Endometrial microvascular endothelial cells (primary cell): ENCODE results near the gene SSNA1. TPM values are rescaled to one million over a fixed set of nuclear protein-coding genes. Genes with fewer than 3 reads are reported as not detected.

Experiments used
- in situ Hi-C: cut with HindIII; loops from 2 replicates; pipeline ENCODE4 v1.10.0; 2017; ENCODE audit warnings: low sequenced_read_pairs, low pct_unique_long_range_greater_than_20kb; ENCODE audit errors: inconsistent ontology term
- total RNA-seq: library from RNA; depleted of rRNA; stranded (reverse); fragments of >200 nt; gene quantifications from one replicate; pipeline ENCODE4 v1.2.3, GENCODE V29; 2015; ENCODE audit errors: inconsistent ontology term

The SSNA1 gene
- total RNA-seq, 1 donor from 2014 or later, result 117 TPM

DNA sequence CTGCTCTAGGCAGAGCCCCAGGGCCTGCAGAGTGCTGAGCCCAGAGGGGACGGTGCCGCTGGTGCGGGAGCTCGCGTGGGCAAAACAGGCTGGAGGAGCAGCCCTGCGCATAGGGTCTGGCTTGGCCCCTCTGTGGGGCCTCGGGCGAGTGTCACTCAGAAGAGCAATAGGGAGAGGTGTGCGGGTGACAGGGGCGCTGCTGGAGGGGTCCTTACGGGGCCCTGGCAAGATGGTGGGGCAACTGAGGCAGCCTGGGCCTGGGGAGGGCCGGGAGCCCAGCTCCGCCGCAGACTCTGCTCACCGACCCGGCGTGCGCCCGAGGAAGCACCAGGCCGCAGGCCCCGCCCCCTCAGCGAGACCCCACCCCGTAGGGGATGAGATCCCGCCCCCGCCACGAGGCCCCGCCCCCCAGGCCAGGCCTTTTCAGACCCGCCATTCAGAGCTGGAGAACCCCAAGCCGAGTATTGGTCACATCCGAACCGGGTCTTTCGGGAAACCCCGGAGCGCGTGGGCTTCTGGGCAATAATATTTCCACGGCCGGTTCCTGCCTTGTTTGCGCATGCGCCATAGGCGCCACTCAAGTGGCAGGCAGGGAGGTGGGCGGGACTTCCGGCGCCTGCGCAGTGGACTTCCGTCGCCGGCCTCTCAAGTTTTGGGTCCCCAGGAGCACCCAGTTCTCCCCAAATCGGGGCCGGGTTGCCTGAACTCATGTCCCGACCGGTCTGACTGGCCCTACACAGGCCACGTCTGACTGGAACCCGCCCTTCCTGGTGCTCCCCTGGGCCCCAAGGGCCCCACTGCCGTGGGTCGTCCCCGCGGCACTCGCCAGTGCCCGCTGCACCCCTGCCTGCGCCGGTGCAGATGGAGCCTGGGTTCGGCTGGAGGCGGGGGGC is 34.8 kb downstream of the SSNA1 start:
- in situ Hi-C loops, result no loop called here

DNA sequence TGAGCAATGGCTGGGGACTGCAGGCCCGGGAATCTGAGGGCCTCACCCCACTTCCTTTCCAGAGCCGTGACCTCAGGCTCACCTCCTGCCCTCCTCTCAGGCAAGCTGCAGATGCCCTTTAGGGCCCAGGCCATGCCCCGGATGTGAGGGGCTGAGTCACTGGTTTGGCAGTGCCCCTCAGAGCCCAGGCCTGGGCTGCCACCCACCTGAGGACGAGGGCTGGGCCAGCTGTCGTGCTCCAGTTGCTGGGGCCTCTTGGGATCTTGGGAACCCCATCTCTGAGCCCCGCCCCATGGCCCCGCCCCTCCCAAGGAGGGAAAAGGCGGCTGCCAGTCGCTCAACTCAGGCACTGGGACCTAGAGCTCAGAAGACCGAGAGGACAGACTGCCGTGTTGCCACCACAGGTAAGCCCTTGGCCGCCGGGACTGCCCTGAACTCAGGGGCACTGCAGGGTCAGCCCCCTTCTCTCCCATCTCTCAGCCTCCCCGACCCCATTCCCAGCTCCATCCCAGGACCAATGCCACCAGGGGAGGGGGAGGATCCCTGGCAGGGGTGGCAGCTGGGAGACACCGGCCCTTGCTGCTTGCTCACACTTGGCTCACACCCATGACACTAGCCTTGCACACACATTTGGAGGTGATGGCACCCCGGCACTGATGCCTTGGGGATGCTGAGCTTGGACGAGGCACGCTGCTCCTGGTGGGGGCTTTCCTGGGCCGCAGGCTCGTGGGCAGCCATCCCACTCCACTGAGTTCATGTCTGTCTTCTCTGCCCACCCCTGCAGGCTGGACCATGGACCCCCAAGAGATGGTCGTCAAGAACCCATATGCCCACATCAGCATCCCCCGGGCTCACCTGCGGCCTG is 36.6 kb downstream of the SSNA1 start, which contains the start of gene CYSRT1:
CYSRT1 (plus strand) TSS at position 345 of the 865 bp plus-strand sequence; CDS start at position 793, 448 bp downstream.
- in situ Hi-C loops, result no loop called here

DNA sequence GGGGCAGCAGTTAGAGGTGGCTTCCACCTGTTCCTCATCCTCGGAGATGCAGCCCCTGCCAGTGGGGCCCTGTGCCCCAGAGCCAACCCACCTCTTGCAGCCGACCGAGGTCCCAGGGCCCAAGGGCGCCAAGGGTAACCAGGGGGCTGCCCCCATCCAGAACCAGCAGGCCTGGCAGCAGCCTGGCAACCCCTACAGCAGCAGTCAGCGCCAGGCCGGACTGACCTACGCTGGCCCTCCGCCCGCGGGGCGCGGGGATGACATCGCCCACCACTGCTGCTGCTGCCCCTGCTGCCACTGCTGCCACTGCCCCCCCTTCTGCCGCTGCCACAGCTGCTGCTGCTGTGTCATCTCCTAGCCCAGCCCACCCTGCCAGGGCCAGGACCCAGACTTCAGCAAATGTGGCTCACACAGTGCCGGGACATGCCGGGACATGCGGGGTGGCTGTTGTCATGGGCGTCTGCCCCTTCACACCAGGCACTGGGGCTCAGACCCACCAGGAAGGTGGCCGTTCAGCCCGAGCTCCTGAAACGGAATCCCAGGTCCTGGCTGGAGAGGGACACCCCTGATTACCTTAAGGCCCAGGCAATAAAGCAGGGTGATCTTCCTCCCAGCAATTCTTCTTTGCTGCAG is 37.3 kb downstream of the SSNA1 start:
- in situ Hi-C loops, result no loop called here

DNA sequence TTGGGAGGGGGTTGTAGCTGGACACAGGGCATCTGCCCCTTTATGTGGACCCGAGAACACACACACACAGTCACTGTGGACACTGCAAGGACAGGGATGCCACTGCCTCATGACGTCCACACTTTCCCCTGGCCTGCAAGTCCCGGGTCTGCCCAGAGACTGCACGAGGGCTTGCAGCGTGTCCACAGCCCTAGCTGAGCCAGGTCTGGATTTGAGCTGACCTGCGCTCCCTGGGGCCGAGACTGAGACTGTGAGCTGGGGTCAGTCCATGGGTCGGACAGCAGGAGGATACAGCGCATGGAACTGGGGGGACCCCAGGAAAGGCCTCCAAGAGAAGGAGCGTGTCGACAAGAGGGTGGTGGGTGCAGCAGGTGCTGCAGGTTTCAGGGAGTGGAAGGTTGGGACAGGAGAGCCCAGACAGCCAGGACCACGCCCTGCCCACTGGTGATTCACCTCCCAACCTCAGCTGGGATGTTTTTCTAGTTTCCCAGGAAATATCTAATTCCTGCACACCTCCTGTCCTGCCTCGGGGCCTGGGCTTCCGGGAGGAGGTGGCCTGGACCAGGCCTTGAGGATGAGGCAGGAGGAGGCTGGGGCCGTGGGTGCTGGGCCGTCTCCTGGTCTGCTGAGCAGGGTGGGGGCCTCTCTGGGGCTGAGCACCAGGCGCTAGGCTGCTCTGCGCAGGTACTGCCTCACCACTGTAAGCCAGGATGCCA is 38.0 kb downstream of the SSNA1 start:
- in situ Hi-C loops, result no loop called here

DNA sequence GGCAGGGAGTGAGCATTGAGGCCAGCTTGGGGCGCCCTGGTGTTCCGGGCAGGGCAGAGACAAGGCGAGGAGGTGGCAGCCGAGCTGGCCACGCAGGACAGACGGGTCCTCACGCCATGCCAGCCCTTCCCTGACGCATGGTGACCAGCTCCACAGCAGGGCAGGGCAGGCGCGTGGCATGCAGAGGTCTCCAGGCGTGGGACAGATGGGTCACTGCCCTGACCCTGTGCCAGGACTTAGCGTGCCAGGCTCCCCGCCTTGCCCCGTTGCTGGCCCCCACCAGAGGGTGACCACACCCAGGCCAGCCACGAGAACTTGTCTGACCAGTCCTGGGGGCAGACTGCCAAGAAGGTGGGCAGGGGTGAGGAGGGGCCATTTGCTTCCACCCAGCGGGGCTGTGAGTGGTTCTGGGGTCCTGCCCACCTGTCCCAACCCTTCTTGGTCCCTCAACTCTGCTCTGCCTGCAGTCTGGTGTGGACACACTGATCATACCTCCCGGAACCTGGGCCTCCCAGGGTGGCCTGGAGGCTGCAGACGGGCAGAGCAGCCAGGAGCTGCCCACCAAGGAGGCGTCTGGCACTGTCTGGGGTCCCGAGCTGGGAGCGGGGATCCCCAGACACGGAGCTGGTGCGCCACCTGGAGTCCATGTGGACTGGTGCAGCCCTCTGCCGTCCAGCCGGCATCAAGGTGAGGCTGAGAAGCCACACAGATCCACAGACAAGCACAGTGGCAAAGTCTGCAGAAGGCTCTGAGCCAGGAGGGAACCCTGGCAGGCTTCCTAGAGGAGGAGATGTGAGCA is 38.8 kb downstream of the SSNA1 start, which contains the start of gene RNF224:
RNF224 (plus strand) TSS at position 449 of the 799 bp plus-strand sequence. CDS start 834 bp downstream, outside the sequence.
- in situ Hi-C loops, result no loop called here

DNA sequence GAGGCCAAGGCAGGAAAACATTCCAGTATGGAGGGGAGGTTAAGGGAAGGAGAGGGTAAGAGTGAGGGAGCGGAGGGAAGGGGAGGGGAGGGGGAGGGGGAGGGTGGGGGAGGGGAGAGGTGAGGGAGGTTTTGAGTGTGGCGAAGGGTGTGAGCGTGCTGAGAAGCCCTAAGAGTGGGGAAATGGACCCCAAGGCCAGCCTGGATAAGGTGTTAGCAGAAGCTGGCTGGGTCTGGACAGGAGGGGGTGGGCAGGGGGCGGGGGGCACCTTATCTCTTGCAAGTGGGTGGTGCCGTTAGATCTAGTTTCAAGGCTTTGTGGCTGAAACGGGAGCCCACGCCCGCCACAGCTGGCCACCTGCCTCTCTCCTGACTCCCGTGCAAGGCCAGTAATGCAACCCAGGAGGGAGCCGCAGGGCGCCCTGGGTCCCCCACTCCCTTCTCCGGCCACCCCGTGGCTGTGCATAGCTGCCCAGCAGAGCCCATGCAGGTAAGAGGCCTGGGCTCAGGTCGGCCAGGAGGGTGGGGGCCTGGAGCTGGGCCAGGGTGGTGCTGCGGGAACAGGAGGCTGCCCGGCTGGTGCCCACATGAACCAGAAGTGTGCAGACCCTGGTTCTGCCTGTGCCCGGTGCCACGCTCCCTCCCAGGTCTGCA is 39.5 kb downstream of the SSNA1 start:
- in situ Hi-C loops, result no loop called here

DNA sequence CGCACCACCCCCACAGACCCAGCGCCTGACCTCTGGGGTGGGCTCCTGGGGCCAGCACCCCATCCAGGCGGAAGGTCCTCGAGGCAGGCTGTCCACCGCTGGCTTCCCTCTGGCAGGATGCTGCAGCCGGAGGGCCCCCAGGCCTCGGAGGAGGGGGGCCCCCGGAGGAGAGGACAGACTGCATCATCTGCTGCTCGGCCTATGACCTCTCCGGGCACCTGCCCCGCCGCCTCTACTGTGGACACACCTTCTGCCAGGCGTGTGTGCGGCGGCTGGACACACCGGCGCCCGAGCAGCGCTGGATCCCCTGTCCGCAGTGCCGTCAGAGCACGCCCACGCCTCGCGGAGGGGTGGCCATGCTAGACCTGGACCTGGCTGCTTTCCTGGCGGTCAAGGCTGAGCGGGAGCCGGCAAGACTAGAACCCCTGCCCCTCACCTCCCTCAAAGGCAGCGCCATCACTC is 40.1 kb downstream of the SSNA1 start:
- in situ Hi-C loops, result no loop called here

DNA sequence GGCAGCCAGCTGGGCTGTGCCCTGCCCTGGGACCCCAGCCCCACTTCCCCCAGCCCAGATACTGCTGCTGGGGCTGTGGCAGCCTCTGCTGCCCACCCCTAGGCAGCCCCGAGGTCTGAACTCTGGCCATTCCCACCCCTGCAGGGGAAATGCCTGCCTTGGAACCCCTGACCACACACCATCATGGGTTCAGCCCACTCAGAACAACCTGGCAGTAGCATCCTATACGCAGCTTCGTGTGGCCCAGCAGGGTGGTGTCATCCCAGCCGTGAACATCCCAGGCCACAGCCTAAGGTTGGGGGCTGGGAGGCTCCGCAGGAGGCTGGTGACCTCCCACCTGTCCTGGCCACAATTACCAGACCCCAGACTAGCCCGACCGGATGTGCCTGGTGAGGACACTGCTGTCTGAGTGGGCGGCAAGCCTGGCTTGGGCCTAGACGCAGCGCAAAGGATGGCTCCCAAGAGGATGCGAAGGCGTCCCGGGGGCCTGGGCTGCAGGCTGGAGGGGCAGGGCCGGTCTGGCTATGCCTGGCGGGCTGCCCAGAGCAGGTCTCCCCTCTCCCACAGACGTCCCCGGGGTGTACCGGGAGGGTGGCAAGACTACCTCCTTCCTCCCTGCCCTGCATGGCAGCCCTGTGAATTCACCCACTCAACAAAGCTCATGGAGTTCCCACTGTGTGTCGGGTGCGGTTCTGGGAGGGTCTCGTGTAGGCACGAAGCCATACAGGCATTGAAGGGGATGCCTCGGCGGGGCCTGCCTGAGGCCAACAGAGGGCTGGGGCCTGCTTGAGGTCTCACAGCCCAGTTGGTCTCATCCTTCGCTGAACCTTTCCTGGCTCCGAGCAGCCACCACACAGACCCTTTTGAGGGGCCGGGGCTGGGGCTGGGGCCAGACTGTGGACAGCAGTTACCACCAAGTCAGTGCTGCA is 40.8 kb downstream of the SSNA1 start:
- in situ Hi-C loops, result no loop called here

DNA sequence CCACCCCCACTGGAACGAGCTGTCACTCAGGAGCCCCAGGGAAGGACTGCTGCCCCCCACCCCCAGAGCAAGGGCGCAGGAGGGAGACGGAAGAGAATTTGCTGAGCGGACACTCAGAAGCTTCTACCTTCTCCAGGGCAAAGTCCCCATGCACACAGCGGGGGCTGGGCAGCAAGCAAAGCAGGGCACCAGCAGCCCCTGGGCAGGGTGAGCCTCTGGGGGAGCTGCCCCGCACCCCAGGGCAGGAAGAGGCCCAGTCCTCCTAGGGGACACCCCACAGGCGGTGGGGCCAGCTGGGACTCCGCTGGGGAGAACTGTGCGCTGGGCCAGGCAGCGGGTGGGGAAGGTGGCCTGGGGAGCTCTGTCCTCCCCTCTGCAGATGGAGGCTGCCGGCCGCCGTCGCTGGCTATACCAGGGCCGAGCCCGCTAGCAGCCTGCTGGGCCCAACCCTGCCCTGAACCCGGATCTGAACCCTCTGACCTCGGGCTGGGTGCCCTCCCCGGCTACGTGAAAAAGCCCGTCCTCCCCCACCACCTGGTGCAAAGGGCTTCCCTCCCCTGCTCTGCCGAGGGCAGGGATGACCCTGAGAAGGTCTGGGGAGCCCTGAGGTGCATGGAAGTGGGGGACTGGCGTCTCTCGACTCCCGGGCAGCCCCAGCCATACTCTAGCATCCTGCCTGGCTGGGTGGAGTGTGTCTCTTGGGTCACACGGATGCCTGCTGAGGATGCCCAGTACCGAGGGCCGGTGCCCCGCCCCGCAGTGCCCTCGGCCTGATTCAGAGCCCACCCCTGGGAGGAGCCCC is 41.6 kb downstream of the SSNA1 start:
- in situ Hi-C loops, result no loop called here

DNA sequence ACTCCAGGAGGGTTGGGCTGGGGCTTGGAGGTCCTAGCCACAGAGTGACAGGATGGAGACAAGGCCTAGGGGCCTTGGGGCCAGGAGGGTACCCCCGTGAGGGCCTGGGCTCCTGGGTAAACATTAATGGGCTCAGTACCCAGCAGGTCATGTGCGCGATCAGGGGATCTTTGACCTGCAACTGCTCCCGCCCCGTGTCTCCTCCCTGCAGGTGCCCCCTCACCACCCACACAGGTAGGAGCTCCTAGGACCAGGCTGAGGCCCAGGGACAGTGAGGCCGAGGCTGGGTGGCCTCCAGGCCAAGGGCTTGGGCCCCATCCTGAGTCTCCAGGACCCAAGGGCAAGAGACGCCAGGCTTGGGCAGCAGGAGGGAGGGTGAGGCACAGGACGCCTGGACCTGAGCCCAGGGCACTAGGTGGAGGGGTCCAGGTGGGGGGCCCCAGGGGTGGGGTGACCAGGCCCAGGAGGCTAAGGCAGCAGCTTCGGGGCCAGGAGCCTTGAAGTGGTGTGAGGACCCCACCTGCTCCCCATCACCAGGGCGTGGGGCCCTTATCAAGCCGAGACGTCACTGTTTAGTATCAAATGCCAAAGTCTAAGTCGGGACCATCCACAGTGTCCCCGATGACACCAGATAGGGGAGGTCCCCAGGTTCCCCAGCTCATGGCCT is 42.4 kb downstream of the SSNA1 start, which contains the start of gene SLC34A3:
SLC34A3 (plus strand) TSS at position 197 of the 667 bp plus-strand sequence. CDS start 802 bp downstream, outside the sequence.
- in situ Hi-C loops, result no loop called here

DNA sequence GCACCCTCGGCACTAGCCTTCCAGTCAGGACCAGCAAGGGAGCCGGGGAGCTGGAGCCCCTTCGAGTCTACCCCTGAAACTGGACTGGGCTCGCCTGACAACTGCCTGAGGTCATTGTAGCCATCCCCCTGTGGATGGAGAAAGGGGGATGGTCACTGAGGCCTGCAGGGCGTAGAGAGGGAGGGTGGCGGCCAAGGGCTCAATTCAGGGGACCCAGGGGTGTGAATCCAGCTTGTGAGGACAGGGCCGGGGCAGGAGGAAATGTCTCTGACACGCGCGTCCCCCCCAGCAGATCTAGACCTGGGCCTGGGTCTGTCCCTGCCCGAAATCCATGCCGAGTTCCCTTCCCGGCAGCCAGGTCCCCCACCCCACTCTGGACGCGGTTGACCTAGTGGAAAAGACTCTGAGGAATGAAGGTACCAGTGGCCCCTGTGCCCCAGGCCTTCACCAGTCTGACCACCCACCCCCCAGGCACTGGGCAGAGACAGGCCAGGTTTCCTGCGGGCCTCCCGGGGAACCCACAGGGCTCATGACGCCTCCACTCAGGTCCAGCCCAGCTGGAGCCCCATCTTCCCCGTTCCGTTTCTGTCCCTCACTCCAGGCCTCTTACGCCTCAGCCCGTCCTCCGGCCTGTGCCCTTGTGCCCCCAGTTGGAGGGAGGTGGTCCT is 43.0 kb downstream of the SSNA1 start:
- in situ Hi-C loops, result no loop called here

DNA sequence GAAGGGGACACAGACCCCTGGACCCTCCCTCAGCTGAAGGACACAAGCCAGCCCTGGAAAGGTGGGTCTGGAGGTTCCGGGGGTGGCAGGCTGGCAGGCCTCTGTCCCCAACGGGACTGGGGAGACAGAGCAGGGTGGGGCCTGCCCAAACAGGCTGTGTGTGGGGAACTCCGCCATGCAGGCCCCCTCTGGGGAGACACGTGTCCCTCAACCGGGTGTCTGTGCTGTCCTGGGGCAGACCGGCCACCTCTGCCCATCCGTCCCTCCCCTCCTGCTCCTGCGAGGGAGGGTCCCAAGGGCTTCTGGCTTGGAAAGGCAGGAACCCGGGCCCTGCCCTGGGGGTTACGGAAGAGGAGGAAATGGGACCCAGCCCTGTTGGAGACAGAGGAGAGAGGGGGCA is 43.6 kb downstream of the SSNA1 start:
- in situ Hi-C loops, result no loop called here

DNA sequence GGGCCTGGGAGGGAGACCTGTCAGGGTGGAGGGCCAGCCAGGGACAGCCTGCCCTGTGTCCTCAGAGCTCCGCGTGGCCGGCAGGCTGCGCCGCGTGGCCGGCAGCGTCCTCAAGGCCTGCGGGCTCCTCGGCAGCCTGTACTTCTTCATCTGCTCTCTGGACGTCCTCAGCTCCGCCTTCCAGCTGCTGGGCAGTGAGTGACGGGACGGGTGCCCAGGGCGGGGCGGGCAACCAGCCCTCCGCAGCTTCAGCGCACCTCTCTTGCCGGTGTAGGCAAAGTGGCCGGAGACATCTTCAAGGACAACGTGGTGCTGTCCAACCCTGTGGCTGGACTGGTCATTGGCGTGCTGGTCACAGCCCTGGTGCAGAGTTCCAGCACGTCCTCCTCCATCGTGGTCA is 44.0 kb downstream of the SSNA1 start:
- in situ Hi-C loops, result no loop called here
